ENCODE data around the gene DHRS1.

Gene DHRS1

DNA sequence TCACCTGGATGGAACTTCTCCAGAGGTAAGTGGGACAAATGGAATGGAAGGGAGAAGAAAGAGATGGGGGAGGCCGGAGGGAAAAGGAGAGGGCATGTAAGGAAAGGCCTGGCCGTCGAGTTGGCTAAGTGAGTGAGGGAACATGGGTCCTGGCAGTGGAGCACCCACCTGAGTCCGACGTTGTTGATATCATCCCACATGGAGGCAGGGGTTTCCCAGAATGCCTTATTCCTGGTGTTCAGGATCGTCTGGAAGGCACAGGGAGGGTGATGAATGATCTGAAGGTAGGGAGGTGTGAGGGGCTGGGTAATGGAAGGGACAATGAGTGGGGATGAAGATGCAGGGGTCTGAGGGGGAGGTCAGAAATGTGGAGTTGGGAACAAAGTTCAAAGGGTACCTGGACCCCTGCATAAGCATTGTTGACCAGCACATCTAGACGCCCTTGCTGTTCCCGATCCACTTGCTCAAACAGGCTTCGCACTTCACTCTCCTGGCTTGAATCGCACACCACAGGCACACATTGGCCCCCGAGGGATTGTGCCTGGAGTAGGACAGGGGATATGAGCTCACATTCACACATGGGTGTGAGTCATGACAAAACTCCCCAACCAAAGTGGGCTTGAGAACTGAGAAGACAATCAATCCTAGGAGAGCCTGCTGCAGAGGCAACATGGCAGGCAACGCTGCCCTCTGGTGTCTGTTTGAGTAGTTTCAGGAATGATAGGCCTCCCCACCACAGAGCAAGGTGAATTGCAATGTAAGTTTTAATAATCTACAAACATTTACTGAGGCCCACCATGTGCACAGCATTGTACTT, 3.0 kb downstream of the DHRS1 start:
- H3K27ac ChIP-seq (ENCODE audit: low read depth, low read length) = no peak overlapping the region
- peaks cover 13% of the 10 kb centered on the region for H3K4me1 ChIP-seq (ENCODE audit: control insufficient read depth, insufficient read depth, low read length)
- H3K9ac ChIP-seq (ENCODE audit: low read length) = no peak overlapping the region
- H3K4me3 ChIP-seq (ENCODE audit: low read length) = no peak overlapping the region
- H3K36me3 ChIP-seq (ENCODE audit: control insufficient read depth, insufficient read depth, low read length) = peaks cover 26% of the 10 kb centered on the region
- H3K27me3 ChIP-seq (ENCODE audit: control insufficient read depth, insufficient read depth, low read length) = no peaks in the 10 kb centered on the region

DNA sequence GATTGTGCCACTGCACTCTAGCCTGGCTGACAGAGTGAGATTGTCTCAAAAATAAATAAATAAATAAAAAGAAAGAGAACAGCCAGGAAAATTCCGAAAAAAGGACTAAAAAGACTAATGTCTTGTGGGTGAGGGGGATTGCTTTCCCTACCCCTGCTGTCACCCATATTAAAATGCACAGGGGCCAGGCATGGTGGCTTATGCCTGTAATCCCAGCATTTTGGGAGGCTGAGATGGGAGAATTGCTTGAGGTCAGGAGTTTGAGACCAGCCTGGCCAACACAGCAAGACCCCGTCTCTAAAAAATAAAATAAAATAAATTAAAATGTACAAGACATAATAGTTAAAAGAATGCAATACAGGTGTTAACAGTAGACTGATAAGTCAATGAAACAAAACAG, 6.1 kb downstream of the DHRS1 start:
- no peak overlapping the region for H3K4me3 ChIP-seq (ENCODE audit: low read length)
- no peak overlapping the region for H3K27ac ChIP-seq (ENCODE audit: low read depth, low read length)
- peaks cover 47% of the 10 kb centered on the region for H3K36me3 ChIP-seq (ENCODE audit: control insufficient read depth, insufficient read depth, low read length)
- no peaks in the 10 kb centered on the region for H3K4me1 ChIP-seq (ENCODE audit: control insufficient read depth, insufficient read depth, low read length)
- H3K27me3 ChIP-seq (ENCODE audit: control insufficient read depth, insufficient read depth, low read length) = no peaks in the 10 kb centered on the region
- H3K9ac ChIP-seq (ENCODE audit: low read length) = no peak overlapping the region

DNA sequence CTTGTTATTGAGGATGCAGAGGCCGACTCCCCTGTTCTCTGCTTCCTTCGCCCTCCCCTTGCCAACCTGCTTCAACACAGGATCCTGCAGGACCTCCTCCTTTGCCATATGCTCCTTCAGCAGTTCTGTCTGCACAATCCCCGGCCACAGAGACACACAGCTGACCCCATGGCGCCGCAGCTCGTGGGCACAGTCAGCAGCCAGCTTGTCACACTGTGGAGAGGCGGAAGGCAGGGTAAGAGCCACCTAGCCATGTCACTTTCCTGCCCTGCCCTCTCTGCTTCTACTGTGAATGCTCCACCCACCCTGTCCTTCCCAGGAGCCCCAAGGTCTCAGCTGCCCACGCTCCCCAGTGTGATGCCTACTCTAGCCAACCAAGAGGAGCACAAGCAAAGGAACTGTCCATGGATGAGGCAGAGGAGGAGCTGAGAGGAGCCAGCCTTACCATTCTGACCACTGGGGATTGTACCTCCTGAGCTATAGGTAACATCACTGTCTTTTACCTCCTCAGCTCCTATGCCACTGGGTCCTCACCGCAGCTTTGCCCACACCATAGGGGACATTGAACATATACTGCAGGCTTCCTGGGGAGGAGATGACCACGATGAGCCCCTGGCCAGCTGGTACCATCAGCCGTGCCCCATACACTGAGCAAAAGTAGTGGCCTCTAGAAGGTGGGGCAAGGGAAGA, 7.3 kb downstream of the DHRS1 start:
- Histone ChIP-seq H3K4me1 (ENCODE audit: control insufficient read depth, insufficient read depth, low read length) (no peaks in the 10 kb centered on the region), H3K36me3 (ENCODE audit: control insufficient read depth, insufficient read depth, low read length) (peaks cover 47% of the 10 kb centered on the region), H3K4me3 (ENCODE audit: low read length) (no peak overlapping the region), H3K9ac (ENCODE audit: low read length) (no peak overlapping the region), H3K27me3 (ENCODE audit: control insufficient read depth, insufficient read depth, low read length) (no peaks in the 10 kb centered on the region), H3K27ac (ENCODE audit: low read depth, low read length) (no peak overlapping the region)

DNA sequence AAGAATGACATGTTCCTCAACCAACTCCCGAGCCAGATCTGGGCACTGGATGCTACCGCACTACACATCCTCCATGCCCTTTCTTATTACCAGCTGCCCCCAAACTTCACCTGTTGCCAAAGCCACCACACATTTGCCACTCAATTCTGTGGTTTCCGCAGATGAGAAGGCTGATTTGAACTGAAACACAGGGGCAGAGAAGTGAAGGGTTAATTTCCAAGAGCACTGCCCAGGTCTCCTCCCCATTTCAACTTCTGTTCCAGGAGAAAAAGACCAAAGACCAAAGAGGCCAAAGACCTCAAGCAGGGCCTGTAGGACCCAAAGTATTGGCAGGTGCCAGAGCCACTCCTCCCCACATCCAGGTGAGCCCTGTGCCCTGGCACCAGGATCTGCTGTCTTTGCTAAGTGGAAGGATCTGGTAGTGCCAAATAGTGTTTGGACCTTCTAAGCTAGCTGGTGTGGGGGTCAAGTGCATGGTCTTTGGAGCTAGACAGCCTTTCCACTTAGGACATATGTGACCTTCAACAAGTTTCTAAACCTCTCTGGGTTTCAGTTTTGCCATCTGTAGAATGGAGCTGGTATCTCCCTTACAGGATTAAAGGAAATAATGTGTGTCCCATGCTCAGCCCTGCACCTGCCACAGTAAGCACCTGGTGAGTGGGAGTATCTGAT, 8.0 kb downstream of the DHRS1 start:
- Histone ChIP-seq H3K4me3 (ENCODE audit: low read length) (no peak overlapping the region), H3K4me1 (ENCODE audit: control insufficient read depth, insufficient read depth, low read length) (no peaks in the 10 kb centered on the region), H3K27me3 (ENCODE audit: control insufficient read depth, insufficient read depth, low read length) (no peaks in the 10 kb centered on the region), H3K9ac (ENCODE audit: low read length) (no peak overlapping the region), H3K36me3 (ENCODE audit: control insufficient read depth, insufficient read depth, low read length) (peaks cover 47% of the 10 kb centered on the region), H3K27ac (ENCODE audit: low read depth, low read length) (no peak overlapping the region)

DNA sequence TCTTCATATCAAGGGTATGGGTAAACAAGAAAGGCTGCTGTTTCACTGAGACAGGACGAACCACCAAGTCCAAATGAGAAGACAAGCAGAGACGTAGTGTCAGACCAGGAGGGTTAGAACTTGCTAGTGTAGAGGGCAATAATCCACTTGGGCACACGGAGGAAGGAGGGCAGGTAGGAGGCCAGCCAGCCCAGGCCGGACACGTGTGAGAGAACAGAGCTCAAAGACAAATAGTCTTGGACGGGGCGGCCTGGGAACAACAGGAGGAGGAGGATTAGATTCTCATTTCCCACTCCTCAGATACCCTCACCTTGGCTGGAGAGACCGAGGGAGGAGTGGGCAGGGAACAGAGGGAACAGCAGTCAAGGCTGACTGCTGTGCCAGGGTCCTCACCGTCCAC, 8.8 kb downstream of the DHRS1 start:
- H3K4me1 ChIP-seq (ENCODE audit: control insufficient read depth, insufficient read depth, low read length) = no peaks in the 10 kb centered on the region
- no peaks in the 10 kb centered on the region for H3K27me3 ChIP-seq (ENCODE audit: control insufficient read depth, insufficient read depth, low read length)
- peaks cover 38% of the 10 kb centered on the region for H3K36me3 ChIP-seq (ENCODE audit: control insufficient read depth, insufficient read depth, low read length)
- no peak overlapping the region for H3K27ac ChIP-seq (ENCODE audit: low read depth, low read length)
- H3K4me3 ChIP-seq (ENCODE audit: low read length) = no peak overlapping the region
- H3K9ac ChIP-seq (ENCODE audit: low read length) = no peak overlapping the region

DNA sequence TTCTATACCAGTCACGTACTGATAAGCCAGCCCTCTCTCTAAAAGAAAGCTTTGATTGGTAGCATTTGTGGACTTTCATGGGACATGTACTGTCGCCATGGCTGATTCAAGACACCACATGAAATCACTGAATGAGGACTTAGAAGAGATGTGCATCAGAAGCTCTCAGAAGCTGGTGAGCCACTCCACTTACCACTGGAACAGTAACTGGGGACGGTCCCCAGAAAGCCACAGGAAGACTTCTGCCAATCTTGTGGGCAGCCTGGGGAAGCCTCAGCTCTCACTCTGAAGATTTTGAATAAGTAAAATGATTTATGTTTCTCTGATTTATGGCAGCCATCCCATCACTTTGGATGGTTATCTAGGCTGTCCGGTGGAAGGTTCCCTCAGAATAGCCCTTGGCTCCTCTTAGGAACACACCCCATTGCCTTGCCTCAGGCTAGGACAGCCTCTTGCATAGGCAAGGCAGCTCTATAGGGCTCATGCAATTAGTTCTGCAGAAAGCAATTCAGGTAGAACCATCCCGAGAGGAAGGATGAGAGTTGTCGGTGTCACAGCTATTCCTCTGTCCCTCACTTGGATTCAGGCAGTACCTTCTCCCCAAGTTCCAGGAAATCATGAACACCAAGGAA, 9.8 kb downstream of the DHRS1 start:
- H3K36me3 ChIP-seq (ENCODE audit: control insufficient read depth, insufficient read depth, low read length) = peaks cover 34% of the 10 kb centered on the region
- H3K27me3 ChIP-seq (ENCODE audit: control insufficient read depth, insufficient read depth, low read length) = no peaks in the 10 kb centered on the region
- no peak overlapping the region for H3K27ac ChIP-seq (ENCODE audit: low read depth, low read length)
- no peak overlapping the region for H3K9ac ChIP-seq (ENCODE audit: low read length)
- H3K4me3 ChIP-seq (ENCODE audit: low read length) = no peak overlapping the region
- no peaks in the 10 kb centered on the region for H3K4me1 ChIP-seq (ENCODE audit: control insufficient read depth, insufficient read depth, low read length)

DNA sequence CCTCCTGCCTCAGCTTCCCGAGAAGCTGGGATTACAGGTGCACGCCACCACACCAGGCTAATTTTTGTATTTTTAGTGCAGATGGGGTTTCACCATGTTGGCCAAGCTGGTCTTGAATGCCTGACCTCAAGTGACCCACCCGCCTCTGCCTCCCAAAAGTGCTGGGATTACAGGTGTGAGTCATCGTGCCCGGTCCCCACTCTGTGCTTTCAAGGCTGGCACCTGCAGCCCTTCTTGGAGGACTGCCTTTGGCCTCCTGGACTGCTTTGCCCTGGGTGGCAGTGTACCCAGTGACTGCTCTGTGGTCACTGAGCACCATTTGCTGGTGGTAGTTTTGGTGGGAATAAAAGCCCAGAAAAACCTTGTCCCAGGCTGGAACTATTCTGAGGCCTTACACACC, 12.6 kb downstream of the DHRS1 start:
- Histone ChIP-seq H3K9ac (ENCODE audit: low read length) (no peak overlapping the region), H3K36me3 (ENCODE audit: control insufficient read depth, insufficient read depth, low read length) (peaks cover 26% of the 10 kb centered on the region), H3K4me3 (ENCODE audit: low read length) (no peak overlapping the region), H3K4me1 (ENCODE audit: control insufficient read depth, insufficient read depth, low read length) (no peaks in the 10 kb centered on the region), H3K27ac (ENCODE audit: low read depth, low read length) (no peak overlapping the region), H3K27me3 (ENCODE audit: control insufficient read depth, insufficient read depth, low read length) (no peaks in the 10 kb centered on the region)

DNA sequence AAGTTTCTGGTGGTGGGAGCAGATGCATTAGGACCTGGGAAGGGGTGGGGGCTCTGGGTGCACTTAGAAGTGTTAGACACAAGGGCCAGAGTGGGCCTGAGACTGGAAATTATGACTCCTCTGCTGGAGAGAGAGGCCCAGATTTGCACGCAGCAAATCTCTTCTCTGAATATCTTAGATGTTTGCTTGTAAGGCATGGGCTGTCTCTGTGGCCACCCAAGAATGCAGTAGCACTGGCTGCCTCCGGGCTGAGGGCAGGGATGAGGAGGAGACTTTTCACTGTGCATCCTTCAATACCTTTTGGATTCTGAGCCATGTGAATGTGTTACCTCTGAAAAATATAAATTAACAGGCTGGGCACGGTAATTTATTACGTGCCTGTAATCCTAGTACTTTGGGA, 14.2 kb downstream of the DHRS1 start:
- no peaks in the 10 kb centered on the region for H3K27me3 ChIP-seq (ENCODE audit: control insufficient read depth, insufficient read depth, low read length)
- no peaks in the 10 kb centered on the region for H3K4me1 ChIP-seq (ENCODE audit: control insufficient read depth, insufficient read depth, low read length)
- peaks cover 9% of the 10 kb centered on the region for H3K36me3 ChIP-seq (ENCODE audit: control insufficient read depth, insufficient read depth, low read length)
- no peak overlapping the region for H3K27ac ChIP-seq (ENCODE audit: low read depth, low read length)
- no peak overlapping the region for H3K4me3 ChIP-seq (ENCODE audit: low read length)
- H3K9ac ChIP-seq (ENCODE audit: low read length) = no peak overlapping the region

DNA sequence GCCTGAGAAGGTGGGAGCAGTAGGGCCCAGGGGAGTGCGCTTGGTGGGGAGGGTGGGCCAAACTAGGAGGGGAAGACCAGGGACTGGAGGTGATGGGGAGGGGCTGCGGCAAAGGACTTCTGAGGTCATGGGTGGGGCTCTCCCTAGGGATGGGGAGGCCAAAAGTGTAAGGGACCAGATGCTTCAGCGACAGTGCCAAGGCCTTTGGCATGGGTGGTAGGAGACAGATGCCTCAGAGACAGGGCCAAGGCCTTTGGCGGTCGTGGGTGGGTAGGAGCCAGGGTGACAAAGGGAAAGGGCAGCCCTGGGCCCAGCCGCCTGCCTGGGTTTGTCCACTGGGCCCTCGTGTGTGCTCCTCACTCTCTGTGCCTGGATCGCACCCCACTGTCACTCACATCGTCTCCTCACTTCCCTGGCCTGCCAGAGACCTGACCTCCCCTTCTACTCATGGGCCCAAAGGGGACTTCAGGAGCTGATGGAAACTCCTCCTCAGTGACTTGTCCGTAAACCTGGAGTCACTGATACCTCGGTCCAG, 15.0 kb downstream of the DHRS1 start:
- no peak overlapping the region for H3K9ac ChIP-seq (ENCODE audit: low read length)
- no peak overlapping the region for H3K4me3 ChIP-seq (ENCODE audit: low read length)
- H3K27me3 ChIP-seq (ENCODE audit: control insufficient read depth, insufficient read depth, low read length) = no peaks in the 10 kb centered on the region
- no peaks in the 10 kb centered on the region for H3K4me1 ChIP-seq (ENCODE audit: control insufficient read depth, insufficient read depth, low read length)
- H3K36me3 ChIP-seq (ENCODE audit: control insufficient read depth, insufficient read depth, low read length) = peaks cover 3% of the 10 kb centered on the region
- H3K27ac ChIP-seq (ENCODE audit: low read depth, low read length) = no peak overlapping the region

DNA sequence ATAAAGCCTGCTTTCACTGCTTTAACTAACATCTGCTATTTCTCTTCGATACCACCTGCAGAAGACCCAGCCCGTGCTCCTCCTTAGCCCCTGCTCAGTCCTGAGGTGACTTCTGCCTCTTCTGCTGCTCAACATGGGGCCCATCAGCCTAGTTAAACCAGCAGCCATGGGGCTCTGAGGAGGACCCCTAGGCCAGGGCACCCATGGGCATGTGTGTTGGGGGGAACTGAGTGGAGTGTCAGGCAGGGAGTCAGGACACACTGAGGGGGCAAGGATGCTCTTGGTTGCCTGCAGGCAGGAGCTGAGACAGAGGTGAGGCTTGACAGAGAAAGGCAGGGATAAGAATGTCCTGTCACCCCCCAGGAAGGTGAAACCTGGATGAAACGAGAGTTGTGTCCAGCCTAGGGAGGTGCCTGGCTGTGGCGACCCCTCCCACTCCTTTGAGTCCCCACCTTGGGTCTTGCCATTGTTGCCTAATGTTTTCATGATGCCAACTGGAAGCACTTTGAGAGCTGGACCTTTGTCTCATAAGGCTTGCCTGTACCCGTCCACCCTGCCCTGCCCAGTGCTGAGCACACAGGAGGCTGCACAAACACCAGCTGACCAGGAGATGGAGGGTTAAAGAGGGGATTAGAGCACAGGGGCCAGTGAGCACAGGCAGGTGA, 15.7 kb downstream of the DHRS1 start:
- no peaks in the 10 kb centered on the region for H3K4me1 ChIP-seq (ENCODE audit: control insufficient read depth, insufficient read depth, low read length)
- no peaks in the 10 kb centered on the region for H3K36me3 ChIP-seq (ENCODE audit: control insufficient read depth, insufficient read depth, low read length)
- H3K27ac ChIP-seq (ENCODE audit: low read depth, low read length) = no peak overlapping the region
- no peak overlapping the region for H3K9ac ChIP-seq (ENCODE audit: low read length)
- no peak overlapping the region for H3K4me3 ChIP-seq (ENCODE audit: low read length)
- H3K27me3 ChIP-seq (ENCODE audit: control insufficient read depth, insufficient read depth, low read length) = no peaks in the 10 kb centered on the region

DNA sequence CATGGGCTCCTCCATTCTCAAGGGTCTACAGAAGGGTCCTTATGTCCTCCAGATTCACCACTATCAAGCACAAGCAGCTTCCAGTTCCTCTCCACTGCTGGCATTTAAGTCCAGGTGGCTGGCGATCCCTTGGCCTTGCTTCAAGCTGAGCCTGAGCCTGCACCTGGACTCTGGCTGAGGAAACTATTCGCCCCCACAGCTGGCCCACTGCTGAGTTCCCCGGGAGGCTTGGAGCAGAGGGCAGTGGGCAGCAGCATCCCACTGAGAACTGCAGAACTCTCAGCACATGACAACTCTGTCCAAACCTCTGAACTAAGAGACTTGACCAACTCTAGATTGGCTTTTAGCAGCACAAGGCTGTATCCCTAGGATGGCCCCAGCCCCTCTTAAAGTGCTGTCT, 16.8 kb downstream of the DHRS1 start:
- Histone ChIP-seq H3K4me1 (ENCODE audit: control insufficient read depth, insufficient read depth, low read length) (no peaks in the 10 kb centered on the region), H3K9ac (ENCODE audit: low read length) (no peak overlapping the region), H3K27me3 (ENCODE audit: control insufficient read depth, insufficient read depth, low read length) (no peaks in the 10 kb centered on the region), H3K4me3 (ENCODE audit: low read length) (no peak overlapping the region), H3K36me3 (ENCODE audit: control insufficient read depth, insufficient read depth, low read length) (no peaks in the 10 kb centered on the region), H3K27ac (ENCODE audit: low read depth, low read length) (no peak overlapping the region)

DNA sequence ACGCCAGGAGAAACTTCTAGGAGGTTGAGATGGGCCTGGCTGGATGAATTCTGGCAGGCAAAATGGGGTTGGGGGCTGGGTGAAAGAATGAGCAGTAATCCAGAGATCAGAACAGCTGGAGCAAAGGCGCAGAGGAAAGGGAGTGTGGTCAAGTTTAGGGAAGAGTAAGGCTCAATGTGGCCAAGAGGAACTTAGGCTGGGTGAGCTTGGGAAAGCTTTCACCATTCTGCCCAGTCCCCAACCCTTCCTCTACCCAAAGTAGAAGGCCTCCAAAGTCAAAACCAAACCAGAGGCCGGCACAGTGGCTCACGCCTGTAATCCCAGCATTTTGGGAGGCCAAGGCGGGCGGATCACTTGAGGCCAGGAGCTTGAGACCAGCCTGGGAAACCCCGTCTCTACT, 17.9 kb downstream of the DHRS1 start:
- Histone ChIP-seq H3K27me3 (ENCODE audit: control insufficient read depth, insufficient read depth, low read length) (no peaks in the 10 kb centered on the region), H3K27ac (ENCODE audit: low read depth, low read length) (no peak overlapping the region), H3K9ac (ENCODE audit: low read length) (no peak overlapping the region), H3K4me1 (ENCODE audit: control insufficient read depth, insufficient read depth, low read length) (no peaks in the 10 kb centered on the region), H3K36me3 (ENCODE audit: control insufficient read depth, insufficient read depth, low read length) (no peaks in the 10 kb centered on the region), H3K4me3 (ENCODE audit: low read length) (no peak overlapping the region)
